ENCODE measurements around the gene SOCS3.

SOCS3 gene

GRCh38 chr17:78400581-78401240 lies 40.8 kb upstream of the SOCS3 start:
- peaks cover 87% of the 10 kb centered on the region for H3K36me3 ChIP-seq (ENCODE audit: control insufficient read depth, insufficient read depth, low read length)

DNA sequence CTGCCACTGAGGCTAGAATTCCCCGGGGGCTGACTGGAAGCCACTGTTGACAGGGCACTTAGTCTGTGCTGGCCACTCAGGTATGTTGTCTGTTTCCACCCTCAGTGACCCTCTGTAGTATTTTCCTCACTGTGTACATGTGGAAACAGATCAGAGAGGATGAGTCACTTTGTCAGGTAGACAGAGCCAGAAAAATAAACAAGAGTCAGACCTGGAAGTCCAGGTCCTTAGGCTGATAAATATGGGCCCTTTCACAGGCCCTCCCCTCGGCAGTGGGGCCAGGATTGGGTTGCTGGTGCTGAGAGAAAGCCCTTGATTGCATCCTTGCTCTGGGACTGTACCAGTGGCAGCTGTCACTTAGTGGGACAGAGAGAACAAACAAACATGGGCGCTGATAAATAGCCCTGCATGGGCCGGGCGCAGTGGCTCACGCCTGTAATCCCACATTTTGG lies 39.8 kb upstream of the SOCS3 start:
- Histone ChIP-seq H3K9me3 (ENCODE audit: control insufficient read depth, low read length) (no peaks in the 10 kb centered on the region), H3K4me3 (ENCODE audit: insufficient read depth, low read depth, low read length, poor library complexity, severe bottlenecking) (no peak overlapping the region), H3K27me3 (replicated peaks; ENCODE audit: control insufficient read depth, insufficient read depth, low read length, poor library complexity, severe bottlenecking) (no peaks in the 10 kb centered on the region), H3K4me1 (ENCODE audit: control insufficient read depth, insufficient read depth, low read length, poor library complexity, severe bottlenecking) (no peaks in the 10 kb centered on the region), H3K36me3 (ENCODE audit: control insufficient read depth, insufficient read depth, low read length) (peaks cover 85% of the 10 kb centered on the region), H3K27ac (ENCODE audit: insufficient read depth, low read length, poor library complexity, severe bottlenecking) (no peak overlapping the region)
- DNase-seq = no peak

More at GRCh38 chr17:78400581-78401240, 40.8 kb upstream of the SOCS3 start:
- Histone ChIP-seq H3K27ac (ENCODE audit: insufficient read depth, low read length, poor library complexity, severe bottlenecking) (no peak overlapping the region), H3K4me3 (ENCODE audit: insufficient read depth, low read depth, low read length, poor library complexity, severe bottlenecking) (no peak overlapping the region), H3K27me3 (replicated peaks; ENCODE audit: control insufficient read depth, insufficient read depth, low read length, poor library complexity, severe bottlenecking) (no peaks in the 10 kb centered on the region), H3K4me1 (ENCODE audit: control insufficient read depth, insufficient read depth, low read length, poor library complexity, severe bottlenecking) (no peaks in the 10 kb centered on the region), H3K9me3 (ENCODE audit: control insufficient read depth, low read length) (no peaks in the 10 kb centered on the region)
- no peak for DNase-seq

- Histone ChIP-seq H3K27me3 (replicated peaks; ENCODE audit: control insufficient read depth, insufficient read depth, low read length, poor library complexity, severe bottlenecking) (no peaks in the 10 kb centered on the region), H3K27ac (ENCODE audit: insufficient read depth, low read length, poor library complexity, severe bottlenecking) (no peak overlapping the region), H3K9me3 (ENCODE audit: control insufficient read depth, low read length) (no peaks in the 10 kb centered on the region), H3K4me1 (ENCODE audit: control insufficient read depth, insufficient read depth, low read length, poor library complexity, severe bottlenecking) (no peaks in the 10 kb centered on the region), H3K36me3 (ENCODE audit: control insufficient read depth, insufficient read depth, low read length) (peaks cover 81% of the 10 kb centered on the region), H3K4me3 (ENCODE audit: insufficient read depth, low read depth, low read length, poor library complexity, severe bottlenecking) (no peak overlapping the region)
- DNase-seq = no peak
Measured at GRCh38 chr17:78399028-78399692, 39.3 kb upstream of the SOCS3 start.

DNA sequence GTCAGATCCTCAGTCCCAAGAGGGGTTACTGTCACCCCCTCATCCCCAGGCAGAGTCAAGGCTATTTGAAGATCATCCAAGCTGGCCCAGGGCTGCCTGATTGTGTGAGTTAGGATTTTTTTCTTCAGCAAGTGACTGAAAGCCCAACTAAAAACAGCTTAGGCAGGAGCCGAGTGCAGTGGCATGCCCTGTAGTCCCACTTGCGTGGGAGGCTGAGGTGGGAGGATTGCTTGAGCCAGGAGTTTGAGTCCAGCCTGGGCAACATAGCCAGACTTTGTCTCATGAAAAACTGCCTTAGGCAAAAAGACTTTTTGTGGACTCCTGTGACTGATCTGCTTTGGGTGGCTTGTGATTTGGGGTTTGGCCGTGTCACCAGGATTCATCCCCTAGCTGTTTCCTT lies 38.5 kb upstream of the SOCS3 start:
- H3K36me3 ChIP-seq (ENCODE audit: control insufficient read depth, insufficient read depth, low read length) = peaks cover 75% of the 10 kb centered on the region
- no peaks in the 10 kb centered on the region for H3K9me3 ChIP-seq (ENCODE audit: control insufficient read depth, low read length)
- no peak overlapping the region for H3K27ac ChIP-seq (ENCODE audit: insufficient read depth, low read length, poor library complexity, severe bottlenecking)
- no peak for DNase-seq
- no peaks in the 10 kb centered on the region for H3K27me3 ChIP-seq (replicated peaks; ENCODE audit: control insufficient read depth, insufficient read depth, low read length, poor library complexity, severe bottlenecking)
- no peak overlapping the region for H3K4me3 ChIP-seq (ENCODE audit: insufficient read depth, low read depth, low read length, poor library complexity, severe bottlenecking)
- H3K4me1 ChIP-seq (ENCODE audit: control insufficient read depth, insufficient read depth, low read length, poor library complexity, severe bottlenecking) = no peaks in the 10 kb centered on the region

GRCh38 chr17:78397681-78398101 lies 37.8 kb upstream of the SOCS3 start:
- H3K27ac ChIP-seq (ENCODE audit: insufficient read depth, low read length, poor library complexity, severe bottlenecking) = no peak overlapping the region
- DNase-seq = no peak

GRCh38 chr17:78396441-78397337 lies 36.8 kb upstream of the SOCS3 start:
- no peaks in the 10 kb centered on the region for H3K4me1 ChIP-seq (ENCODE audit: control insufficient read depth, insufficient read depth, low read length, poor library complexity, severe bottlenecking)
- no peak overlapping the region for H3K4me3 ChIP-seq (ENCODE audit: insufficient read depth, low read depth, low read length, poor library complexity, severe bottlenecking)
- H3K36me3 ChIP-seq (ENCODE audit: control insufficient read depth, insufficient read depth, low read length) = peaks cover 64% of the 10 kb centered on the region
- no peak overlapping the region for H3K27ac ChIP-seq (ENCODE audit: insufficient read depth, low read length, poor library complexity, severe bottlenecking)
- H3K9me3 ChIP-seq (ENCODE audit: control insufficient read depth, low read length) = no peaks in the 10 kb centered on the region
- DNase-seq = no peak
- H3K27me3 ChIP-seq (replicated peaks; ENCODE audit: control insufficient read depth, insufficient read depth, low read length, poor library complexity, severe bottlenecking) = no peaks in the 10 kb centered on the region

More at GRCh38 chr17:78397681-78398101, 37.8 kb upstream of the SOCS3 start:
- Histone ChIP-seq H3K27me3 (replicated peaks; ENCODE audit: control insufficient read depth, insufficient read depth, low read length, poor library complexity, severe bottlenecking) (no peaks in the 10 kb centered on the region), H3K9me3 (ENCODE audit: control insufficient read depth, low read length) (no peaks in the 10 kb centered on the region), H3K4me3 (ENCODE audit: insufficient read depth, low read depth, low read length, poor library complexity, severe bottlenecking) (no peak overlapping the region), H3K36me3 (ENCODE audit: control insufficient read depth, insufficient read depth, low read length) (peaks cover 69% of the 10 kb centered on the region), H3K4me1 (ENCODE audit: control insufficient read depth, insufficient read depth, low read length, poor library complexity, severe bottlenecking) (no peaks in the 10 kb centered on the region)

- no peak overlapping the region for H3K27ac ChIP-seq (ENCODE audit: insufficient read depth, low read length, poor library complexity, severe bottlenecking)
- H3K27me3 ChIP-seq (replicated peaks; ENCODE audit: control insufficient read depth, insufficient read depth, low read length, poor library complexity, severe bottlenecking) = no peaks in the 10 kb centered on the region
- H3K36me3 ChIP-seq (ENCODE audit: control insufficient read depth, insufficient read depth, low read length) = peaks cover 53% of the 10 kb centered on the region
- H3K4me1 ChIP-seq (ENCODE audit: control insufficient read depth, insufficient read depth, low read length, poor library complexity, severe bottlenecking) = no peaks in the 10 kb centered on the region
- no peak overlapping the region for H3K4me3 ChIP-seq (ENCODE audit: insufficient read depth, low read depth, low read length, poor library complexity, severe bottlenecking)
- H3K9me3 ChIP-seq (ENCODE audit: control insufficient read depth, low read length) = no peaks in the 10 kb centered on the region
- DNase-seq = no peak
Measured at GRCh38 chr17:78395155-78395554, 35.3 kb upstream of the SOCS3 start.

- DNase-seq = no peak
- Histone ChIP-seq H3K27me3 (replicated peaks; ENCODE audit: control insufficient read depth, insufficient read depth, low read length, poor library complexity, severe bottlenecking) (no peaks in the 10 kb centered on the region), H3K9me3 (ENCODE audit: control insufficient read depth, low read length) (no peaks in the 10 kb centered on the region), H3K27ac (ENCODE audit: insufficient read depth, low read length, poor library complexity, severe bottlenecking) (no peak overlapping the region), H3K36me3 (ENCODE audit: control insufficient read depth, insufficient read depth, low read length) (peaks cover 44% of the 10 kb centered on the region), H3K4me1 (ENCODE audit: control insufficient read depth, insufficient read depth, low read length, poor library complexity, severe bottlenecking) (peaks cover under 1% of the 10 kb centered on the region), H3K4me3 (ENCODE audit: insufficient read depth, low read depth, low read length, poor library complexity, severe bottlenecking) (no peak overlapping the region)
Measured at GRCh38 chr17:78394209-78394608, 34.3 kb upstream of the SOCS3 start.

DNA sequence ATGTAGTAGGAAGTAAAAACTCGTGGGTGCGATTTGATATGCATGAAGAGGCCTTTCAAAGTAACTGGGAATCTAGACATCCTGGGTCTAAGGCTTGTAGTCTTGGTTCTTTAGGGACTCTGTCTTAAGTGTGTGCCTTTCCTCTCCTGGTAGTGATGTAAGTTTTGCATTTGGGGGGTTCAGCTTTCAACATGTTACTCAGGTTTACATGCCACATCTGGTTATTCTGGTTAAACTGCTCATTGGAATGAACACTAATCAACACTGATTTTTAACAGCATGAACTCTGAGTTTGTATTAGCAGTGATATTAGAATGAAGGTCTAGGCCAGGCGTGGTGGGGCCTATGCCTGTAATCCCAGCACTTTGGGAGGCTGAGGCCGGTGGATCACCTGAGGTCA lies 33.7 kb upstream of the SOCS3 start:
- H3K4me3 ChIP-seq (ENCODE audit: insufficient read depth, low read depth, low read length, poor library complexity, severe bottlenecking) = no peak overlapping the region
- no peaks in the 10 kb centered on the region for H3K9me3 ChIP-seq (ENCODE audit: control insufficient read depth, low read length)
- no peaks in the 10 kb centered on the region for H3K27me3 ChIP-seq (replicated peaks; ENCODE audit: control insufficient read depth, insufficient read depth, low read length, poor library complexity, severe bottlenecking)
- no peak for DNase-seq
- peaks cover 38% of the 10 kb centered on the region for H3K36me3 ChIP-seq (ENCODE audit: control insufficient read depth, insufficient read depth, low read length)
- peaks cover 7% of the 10 kb centered on the region for H3K4me1 ChIP-seq (ENCODE audit: control insufficient read depth, insufficient read depth, low read length, poor library complexity, severe bottlenecking)
- H3K27ac ChIP-seq (ENCODE audit: insufficient read depth, low read length, poor library complexity, severe bottlenecking) = no peak overlapping the region

Measured in effector memory CD4-positive, alpha-beta T cell (primary cell).